GM12875 (cell line): Measurements from ENCODE around the gene SIX3.

ENCODE experiments used
- H3K4me3 ChIP-seq: one replicate; pipeline ENCODE4 v1.5.1; 2011; ENCODE audit warnings: low read depth, low read length, control low read depth
- TF ChIP-seq, protein P1 (sequence below): IDR thresholded peaks from 2 replicates; pipeline ENCODE4 v1.5.1; 2011; ENCODE audit warnings: low read depth, mild to moderate bottlenecking, control low read depth, inconsistent platforms, low read length, moderate library complexity, borderline replicate concordance; ENCODE audit not compliant: insufficient read depth

SIX3 gene

DNA sequence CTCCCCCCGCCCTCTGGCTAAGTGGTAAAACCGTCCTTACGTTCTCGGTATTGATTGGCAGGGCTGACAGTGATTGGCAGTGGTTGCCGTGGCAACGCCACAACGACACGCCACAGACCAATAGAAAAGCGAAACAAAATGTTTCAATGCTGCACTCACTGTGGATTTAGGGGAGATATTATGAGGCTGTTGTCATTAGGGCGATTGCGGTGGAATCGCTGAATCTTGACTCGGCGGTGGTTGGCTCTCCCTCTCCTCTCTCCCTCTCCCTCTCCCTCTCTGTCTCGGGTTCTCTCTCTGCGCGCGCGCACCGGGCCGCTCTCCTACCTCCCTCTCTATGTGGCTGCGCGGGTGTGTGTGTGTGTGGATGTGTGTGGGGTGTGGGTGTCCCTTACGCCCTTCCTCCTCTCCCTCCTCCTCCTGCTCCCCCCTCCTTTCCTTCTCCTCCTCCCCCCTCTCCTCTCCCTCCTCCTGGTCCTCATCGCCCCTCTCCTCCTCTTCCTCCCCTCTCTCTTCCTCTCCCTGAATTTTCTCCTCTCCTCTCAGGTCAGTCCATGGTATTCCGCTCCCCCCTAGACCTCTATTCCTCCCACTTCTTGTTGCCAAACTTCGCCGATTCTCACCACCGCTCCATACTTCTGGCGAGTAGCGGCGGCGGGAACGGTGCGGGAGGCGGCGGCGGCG, at the start of gene SIX3:
SIX3 (plus strand) TSS at position 152 of the 684 bp plus-strand sequence; CDS start at position 555, 403 bp downstream.
- H3K4me3 ChIP-seq: peak within 1 kb of the TSS; percentile 38
- TF ChIP-seq, protein P1, sequence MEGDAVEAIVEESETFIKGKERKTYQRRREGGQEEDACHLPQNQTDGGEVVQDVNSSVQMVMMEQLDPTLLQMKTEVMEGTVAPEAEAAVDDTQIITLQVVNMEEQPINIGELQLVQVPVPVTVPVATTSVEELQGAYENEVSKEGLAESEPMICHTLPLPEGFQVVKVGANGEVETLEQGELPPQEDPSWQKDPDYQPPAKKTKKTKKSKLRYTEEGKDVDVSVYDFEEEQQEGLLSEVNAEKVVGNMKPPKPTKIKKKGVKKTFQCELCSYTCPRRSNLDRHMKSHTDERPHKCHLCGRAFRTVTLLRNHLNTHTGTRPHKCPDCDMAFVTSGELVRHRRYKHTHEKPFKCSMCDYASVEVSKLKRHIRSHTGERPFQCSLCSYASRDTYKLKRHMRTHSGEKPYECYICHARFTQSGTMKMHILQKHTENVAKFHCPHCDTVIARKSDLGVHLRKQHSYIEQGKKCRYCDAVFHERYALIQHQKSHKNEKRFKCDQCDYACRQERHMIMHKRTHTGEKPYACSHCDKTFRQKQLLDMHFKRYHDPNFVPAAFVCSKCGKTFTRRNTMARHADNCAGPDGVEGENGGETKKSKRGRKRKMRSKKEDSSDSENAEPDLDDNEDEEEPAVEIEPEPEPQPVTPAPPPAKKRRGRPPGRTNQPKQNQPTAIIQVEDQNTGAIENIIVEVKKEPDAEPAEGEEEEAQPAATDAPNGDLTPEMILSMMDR: no peak

DNA sequence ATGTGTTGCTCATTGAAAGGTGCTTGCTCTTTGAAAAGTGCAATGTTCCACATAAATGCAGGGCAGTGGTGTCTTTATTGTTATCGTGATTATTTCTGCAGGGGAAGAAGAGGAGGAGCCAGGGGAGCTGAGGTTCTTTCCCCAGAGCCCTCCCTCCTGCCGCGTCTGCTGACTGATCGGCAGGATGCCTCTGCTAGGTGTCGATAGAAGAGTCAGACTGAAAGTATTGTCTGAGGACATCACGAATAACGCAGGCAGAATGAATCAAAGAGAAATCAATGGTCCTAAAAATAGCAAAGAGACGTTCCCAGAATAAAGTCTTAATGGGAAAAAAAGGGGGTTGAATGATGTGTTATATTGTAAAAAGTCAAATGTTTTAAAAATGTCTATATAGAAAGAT, 47.4 kb upstream of the SIX3 start:
- no peak overlapping the region for H3K4me3 ChIP-seq
- TF ChIP-seq, protein P1: no peak

DNA sequence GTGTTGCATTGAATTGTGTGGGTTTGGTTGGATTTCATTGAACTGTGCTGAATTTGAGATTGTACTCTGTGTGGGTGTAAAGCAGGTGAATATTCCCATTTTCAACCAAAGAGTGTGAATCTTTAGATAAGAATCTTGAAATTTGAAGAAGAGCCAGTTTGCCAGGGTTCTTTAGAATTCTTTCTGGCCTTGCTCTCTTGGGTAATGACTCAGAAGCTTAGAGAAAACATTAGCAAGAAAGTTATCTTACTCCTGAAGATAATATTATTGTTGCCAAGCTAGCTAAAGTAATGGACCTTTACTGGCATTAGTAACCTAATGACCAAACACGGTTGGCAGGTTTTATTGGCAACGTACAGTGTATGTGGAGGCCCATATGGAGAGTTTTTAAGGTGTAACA, 46.4 kb upstream of the SIX3 start:
- TF ChIP-seq, protein P1: no peak
- no peak overlapping the region for H3K4me3 ChIP-seq

DNA sequence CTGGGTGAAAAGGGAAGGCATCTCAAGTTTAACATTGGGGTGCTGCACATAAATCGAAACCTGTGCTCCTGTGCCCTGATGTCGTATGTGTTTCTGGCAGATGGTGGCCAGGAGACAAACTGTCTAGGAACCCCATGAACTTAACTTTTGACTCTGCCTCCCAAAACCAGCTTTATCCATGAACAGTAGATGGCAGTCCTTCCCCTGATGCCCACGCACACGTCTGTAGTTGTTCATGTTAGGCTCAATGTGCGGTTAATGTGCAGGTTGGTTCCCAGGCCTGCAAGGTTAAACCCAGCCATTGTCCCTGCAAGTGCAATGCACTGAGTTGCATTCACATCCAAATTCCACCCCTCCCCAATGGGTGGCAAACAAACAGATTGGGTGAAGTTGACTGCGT, 44.1 kb upstream of the SIX3 start:
- no peak overlapping the region for H3K4me3 ChIP-seq
- TF ChIP-seq, protein P1: no peak

DNA sequence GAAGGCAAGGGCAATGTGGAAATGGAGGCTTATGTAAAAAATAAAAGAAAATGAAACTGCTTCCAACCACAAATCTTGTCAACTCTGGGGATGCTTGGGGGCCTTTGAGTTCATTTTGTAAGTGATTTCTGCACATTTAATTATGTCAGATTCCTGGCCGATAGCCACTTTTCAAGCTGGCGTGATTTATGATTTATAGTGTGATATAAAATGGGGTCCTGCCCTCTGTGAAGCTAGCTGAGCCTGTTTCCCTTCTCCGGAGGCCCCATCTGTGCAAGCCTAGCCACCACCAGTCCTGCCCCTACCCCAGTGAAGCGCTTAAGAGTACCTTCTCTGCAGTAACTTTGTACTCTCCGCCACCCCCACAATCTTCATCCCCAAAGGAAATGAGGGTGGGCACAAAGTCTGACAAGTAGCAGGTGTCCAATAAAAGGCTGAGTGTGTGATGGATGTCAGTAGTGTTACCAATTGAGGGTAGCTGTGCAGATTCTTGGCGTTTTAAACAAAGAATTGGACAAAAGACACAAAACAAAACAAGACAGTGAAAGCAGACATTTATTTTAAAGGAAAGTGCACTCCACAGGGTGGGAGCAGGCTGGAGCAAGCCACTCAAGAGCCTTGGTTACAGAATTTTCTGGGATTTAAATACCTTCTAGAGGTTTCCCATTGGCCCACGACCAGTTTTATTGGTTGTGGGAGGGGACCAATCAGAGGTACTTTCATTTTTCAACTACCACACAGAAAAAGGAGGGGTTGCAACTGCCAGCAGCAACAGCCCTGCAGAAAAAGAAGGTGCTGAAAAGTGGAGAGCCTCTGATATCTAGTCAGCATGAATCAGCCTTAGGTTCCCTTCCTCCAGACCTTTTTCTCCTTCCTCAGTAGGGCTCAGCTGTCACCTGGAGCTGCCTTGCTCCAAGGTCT, 39.0 kb upstream of the SIX3 start:
- TF ChIP-seq, protein P1: no peak

DNA sequence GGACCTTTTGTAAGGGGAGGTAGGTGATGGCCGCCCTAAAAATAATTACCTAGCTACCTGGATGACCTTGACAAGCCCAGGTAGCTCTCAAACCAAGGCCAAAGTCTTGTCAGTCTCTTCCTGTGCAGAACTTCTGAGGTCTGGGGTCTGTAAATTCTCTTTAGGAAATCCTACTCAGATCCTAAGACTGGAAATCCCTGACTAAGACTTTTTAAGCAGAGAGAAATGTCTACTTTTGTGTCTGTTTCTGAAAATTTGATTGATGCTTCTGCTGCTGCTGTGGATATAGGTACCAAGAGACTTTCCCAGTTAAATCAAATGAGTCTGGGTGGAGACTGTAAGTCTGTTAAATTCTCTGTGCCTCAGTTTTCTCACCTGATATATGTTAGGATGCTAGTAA, 36.9 kb upstream of the SIX3 start:
- H3K4me3 ChIP-seq: no peak overlapping the region
- TF ChIP-seq, protein P1: no peak

More for the DNA sequence above, 39.0 kb upstream of the SIX3 start:
- H3K4me3 ChIP-seq: no peak overlapping the region
